Inferior parietal cortex (tissue), 1 donor: Measurements from ENCODE around the gene PHKA2.
A peak's percentile ranks its signal among the peaks of the same experiment; 100 is the strongest.
"Not testable (repeated sequence)": the region's sequence is repeated elsewhere in the genome, so short reads cannot be mapped to it uniquely, and the experiment has no call there.

Experiments
- DNase-seq: peaks from one replicate; pipeline ENCODE4 v3.0.0-alpha.2; 2016; ENCODE audit errors: extremely low spot score

The PHKA2 gene

DNA sequence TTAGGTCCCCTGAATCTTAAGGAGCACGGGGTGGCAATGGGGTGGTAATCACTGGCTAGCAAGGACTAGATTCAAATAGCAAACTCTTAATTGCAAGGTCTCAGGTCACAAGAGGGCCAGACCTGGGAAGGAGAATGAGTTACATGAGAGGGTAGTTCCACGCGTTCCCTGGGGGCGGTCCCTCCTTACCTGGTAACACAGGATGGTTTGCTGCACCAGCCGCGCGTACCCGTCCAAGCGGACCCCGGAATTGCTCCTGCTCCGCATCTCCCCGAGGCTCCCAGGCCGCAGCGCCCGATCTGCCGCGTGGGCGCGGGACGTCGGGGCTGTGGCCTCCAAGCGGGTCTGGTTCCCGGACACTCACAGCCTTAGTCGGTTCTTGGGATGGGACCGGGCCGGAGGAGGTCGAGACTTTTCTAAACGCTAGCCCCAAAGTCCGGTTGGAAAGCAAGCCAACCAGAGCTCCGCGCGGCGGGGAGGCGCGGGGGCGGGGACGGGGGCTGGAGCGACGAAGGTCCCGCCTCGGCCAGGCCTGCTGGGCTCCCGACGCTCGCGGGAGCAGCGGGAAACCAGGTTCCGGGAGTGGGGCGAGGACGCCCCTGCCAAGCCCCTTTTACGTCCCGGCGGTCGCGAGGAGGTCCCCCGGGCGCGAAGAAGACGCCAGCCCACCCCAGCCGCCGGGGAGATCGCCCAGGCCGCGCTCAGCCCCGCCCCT is at the start of gene PHKA2:
TSS of gene PHKA2 (minus strand) at position 449 of the 715 bp plus-strand sequence. CDS start at position 267, 182 bp downstream.
- DNase-seq, result peak; percentile 7

DNA sequence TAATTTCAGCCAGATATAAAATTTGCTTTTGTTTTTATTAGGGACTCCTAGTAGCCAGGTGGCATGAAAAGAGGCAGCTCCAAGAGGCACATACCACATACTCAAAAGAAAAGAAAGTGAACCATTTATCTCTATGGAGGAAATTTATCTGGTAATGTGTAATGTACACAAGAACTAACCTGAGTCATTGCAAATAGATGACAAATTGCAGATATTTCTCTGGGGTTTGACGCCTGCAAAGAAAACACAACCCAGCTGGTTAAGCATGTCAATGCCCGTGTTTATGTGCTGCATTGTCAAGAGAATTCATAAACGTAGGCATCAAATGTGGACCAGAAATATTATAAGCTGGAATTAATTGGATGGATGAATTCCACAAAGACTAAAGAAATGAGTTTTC is 46.9 kb upstream of the PHKA2 start:
- no peak for DNase-seq

DNA sequence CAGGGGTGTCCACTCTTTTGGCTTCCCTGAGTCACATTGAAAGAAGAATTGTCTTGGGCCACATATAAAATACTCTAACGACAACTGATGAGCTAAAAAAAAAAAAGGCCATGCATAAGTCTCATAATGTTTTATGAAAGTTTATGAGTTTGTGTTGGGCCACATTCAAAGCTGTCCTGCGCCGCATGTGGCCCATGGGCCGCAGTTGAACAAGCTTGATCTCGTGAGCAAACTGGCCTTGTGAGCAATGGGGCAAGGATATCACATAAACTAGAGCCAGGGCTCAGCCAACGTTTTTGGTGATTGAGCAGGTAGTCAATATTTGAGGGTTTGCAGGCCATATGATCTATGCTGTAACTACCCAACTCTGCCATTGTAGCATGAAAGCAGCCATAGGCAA is 44.6 kb upstream of the PHKA2 start:
- no peak for DNase-seq

GRCh38 chrX:19024366-19024765 is 40.5 kb upstream of the PHKA2 start:
- no peak for DNase-seq

DNA sequence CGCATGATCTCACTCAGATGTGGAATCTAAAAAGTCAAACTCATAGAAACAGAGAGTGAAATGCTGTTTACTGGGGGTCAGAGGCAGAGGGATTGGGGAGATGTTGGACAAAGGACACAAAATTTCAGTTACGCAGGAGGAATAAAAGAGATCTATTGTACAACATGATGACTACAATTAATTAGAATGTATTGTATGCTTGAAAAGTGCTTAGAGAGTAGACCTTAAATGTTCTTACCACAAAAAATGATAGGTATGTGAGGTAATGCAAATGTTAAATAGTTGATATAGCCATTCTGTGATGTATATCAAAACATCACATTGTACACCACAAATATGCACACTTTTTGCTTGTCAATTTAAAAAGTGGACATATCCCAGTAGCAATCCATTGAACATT is 36.1 kb upstream of the PHKA2 start:
- no peak for DNase-seq

DNA sequence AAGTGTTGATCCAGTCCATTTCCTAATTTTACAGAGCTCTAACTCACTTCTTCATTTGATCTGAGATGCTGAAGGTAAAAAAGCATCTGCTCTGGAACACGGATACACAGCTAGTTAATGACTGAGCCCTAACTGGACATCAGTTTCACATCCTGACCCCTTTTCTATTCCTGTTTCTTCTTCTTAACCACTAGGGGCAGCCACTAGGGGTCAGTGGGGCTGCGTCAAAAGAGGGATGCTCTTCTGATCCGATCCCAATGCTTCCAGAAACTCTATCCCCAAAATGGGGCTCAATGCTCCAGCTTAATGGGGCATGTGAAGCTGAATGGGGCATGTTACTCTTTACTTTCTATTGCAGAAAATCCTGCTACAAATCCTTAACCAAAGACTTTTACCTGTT is 33.4 kb upstream of the PHKA2 start:
- DNase-seq, result peak; percentile 2

DNA sequence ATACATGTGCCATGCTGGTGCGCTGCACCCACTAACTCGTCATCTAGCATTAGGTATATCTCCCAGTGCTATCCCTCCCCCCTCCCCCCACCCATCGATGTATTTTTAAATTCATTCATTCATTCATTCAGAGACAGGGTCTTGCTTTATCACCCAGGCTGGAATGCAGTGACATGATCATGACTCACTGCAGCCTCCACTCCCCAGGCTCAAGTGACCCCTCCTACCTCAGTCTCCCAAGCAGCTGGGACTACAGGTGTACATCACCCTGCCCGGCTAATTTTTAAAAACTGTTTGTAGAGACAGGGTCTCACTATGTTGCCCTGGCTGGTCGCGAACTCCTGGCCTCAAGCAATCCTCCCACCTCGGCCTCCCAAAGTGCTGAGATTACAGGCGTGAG is 32.7 kb upstream of the PHKA2 start:
- DNase-seq, result not testable (repeated sequence)

DNA sequence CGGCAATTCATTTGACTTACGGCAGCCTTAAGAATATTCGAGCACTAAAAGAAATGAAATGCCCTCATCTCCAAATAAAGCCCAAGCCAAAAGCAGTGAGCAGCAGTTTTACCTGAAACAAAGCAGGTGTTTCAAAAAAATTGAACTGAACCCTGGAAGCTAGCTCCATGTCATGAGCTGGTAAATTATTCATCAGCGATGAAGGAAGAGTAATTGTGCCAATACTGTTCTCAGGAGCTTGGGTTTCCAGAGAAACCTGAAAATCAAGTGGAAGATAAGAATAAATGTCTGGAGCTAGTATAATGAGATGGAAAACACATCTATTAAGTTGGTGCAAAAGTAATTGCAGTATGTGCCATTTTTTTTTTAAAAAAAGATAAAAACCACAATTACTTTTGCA is 24.0 kb upstream of the PHKA2 start:
- DNase-seq, result no peak

- no peak for DNase-seq
These were observed 23.1 kb upstream of the PHKA2 start for GRCh38 chrX:19007011-19007410.

GRCh38 chrX:19005909-19006308 is 22.0 kb upstream of the PHKA2 start:
- DNase-seq, result no peak

GRCh38 chrX:19003756-19004155 is 19.8 kb upstream of the PHKA2 start:
- DNase-seq, result no peak

DNA sequence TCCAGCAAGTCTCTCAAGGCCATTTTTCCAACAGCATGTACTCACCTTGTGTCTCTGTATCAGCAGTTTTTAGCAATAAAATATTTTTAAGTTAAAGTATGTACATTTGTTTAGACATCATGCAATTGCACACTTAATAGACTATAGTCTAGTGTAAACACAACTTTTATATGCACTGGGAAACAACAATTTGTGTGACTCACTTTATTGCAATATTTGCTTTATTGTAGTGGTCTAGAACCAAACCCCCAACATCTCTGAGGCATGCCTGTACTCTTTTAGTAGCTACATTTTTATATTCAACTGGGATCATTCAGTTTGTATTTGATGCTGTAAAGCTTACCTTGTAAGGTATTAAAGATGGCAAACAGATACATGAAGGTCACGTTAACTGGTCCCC is 14.7 kb upstream of the PHKA2 start:
- DNase-seq, result no peak

GRCh38 chrX:18997916-18998315 is 14.0 kb upstream of the PHKA2 start:
- no peak for DNase-seq

- DNase-seq, result no peak
These were observed 12.6 kb upstream of the PHKA2 start for GRCh38 chrX:18996536-18996935.

GRCh38 chrX:18995221-18995620 is 11.3 kb upstream of the PHKA2 start:
- DNase-seq, result no peak

GRCh38 chrX:18994713-18995112 is 10.8 kb upstream of the PHKA2 start:
- DNase-seq, result no peak

GRCh38 chrX:18992829-18993228 is 8.9 kb upstream of the PHKA2 start:
- DNase-seq, result no peak

DNA sequence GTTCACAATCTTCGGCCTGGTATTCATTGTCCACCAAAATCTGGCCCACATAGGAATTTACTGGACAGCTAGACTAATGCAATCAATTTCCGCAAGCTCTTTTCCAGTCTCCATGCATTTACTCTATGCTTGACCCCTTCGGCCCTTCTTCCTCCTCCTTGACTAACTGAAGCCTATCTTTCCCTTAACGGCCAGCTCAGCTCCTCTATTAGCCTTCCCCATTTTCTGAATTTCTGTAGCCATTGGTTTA is 1.2 kb upstream of the PHKA2 start:
- no peak for DNase-seq

DNA sequence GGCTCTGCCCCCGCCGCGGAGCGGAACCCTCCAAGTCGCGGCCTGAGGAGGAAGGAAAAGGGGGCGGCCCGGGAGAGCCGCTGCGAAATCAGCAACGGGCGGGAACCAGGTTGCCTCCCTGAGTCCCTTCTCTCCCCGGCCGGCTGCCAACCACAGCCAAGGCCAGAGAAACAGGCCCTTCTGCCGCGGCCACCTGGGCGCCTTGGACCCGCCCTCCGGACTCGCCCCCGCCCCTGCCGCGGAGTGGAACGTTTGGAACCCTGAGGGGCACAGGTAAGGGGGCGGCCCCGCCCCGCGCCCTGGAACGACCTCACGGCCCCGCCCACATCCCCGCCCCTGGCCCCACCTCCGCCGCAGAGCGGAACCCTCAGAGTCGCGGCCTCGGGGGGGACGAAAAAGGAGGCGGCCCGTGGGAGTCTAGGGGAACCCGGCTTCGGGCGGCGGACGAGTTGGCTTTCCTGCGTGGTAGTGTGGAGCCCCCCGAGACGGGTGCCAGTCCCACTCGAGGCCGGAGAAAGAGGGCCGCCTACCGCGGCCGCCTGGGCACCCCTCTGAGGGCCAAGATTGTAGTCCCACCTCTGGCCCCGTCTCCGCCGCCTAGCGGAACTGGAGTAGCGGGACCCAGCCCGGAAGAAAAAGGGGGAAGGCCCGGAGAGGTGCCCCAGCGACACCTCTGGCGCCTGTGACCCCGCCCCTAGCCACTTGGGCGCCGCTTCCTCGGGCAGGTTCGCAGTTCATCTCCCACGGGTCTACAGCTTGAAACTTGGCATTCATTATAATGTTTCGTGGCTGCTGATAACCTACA is 669 bp upstream of the PHKA2 start:
- DNase-seq, result peak; percentile 69

- no peak for DNase-seq
These were observed 2.6 kb downstream of the PHKA2 start for GRCh38 chrX:18981124-18981807.

DNA sequence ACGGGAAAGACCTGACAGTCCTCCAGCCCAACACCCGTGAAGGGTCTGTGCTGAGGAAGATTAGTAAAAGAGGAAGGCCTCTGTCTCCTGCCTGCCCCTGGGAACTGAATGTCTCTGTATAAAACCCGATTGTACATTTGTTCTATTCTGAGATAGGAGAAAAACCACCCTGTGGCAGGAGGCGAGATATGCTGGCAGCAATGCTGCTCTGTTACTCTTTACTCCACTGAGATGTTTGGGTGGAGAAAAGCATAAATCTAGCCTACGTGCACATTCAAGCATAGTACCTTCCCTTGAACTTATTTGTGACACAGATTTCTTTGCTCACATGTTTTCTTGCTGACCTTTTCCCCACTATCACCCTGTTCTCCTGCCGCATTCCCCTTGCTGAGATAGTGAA is 3.7 kb downstream of the PHKA2 start:
- not testable (repeated sequence) for DNase-seq

DNA sequence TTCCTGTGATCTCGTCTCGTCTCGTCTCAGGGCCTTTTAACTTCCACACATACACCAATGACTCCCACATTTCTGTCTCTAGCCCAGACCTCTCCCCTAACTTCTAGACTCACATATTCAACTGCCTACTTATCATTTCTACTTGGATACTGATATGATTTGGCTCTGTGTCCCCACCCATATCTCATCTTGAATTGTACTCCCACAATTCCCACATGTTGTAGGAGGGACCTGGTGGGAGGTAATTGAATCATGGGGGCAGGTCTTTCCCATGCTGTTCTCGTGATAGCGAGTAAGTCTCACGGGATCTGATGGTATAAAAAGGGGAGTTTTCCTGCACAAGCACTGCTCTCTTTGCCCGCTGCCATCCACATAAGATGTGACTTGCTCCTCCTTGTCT is 8.9 kb downstream of the PHKA2 start:
- DNase-seq, result no peak
